ENCODE measurements around the gene PRKAG2.

PRKAG2 gene

DNA sequence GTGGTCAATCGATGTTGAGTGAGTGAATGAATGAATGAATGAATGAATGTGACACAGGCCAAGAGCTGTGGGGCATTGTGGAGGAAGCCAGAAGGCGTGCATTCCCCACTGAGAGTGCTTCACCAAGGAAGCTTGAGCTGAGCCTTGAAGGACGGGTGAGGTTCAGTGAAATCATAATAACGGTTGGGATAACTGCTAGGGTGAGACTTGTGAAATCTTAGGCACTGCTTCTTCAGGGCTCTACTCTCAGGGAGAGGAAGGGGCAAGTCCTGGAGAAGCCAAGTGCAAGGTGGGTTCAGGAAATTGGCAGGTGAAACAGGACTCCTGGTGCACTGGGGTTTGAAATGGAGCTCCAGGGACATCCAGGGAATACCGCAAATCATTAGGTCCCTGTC, 23.7 kb upstream of the PRKAG2 start:
- no peak for DNase-seq

DNA sequence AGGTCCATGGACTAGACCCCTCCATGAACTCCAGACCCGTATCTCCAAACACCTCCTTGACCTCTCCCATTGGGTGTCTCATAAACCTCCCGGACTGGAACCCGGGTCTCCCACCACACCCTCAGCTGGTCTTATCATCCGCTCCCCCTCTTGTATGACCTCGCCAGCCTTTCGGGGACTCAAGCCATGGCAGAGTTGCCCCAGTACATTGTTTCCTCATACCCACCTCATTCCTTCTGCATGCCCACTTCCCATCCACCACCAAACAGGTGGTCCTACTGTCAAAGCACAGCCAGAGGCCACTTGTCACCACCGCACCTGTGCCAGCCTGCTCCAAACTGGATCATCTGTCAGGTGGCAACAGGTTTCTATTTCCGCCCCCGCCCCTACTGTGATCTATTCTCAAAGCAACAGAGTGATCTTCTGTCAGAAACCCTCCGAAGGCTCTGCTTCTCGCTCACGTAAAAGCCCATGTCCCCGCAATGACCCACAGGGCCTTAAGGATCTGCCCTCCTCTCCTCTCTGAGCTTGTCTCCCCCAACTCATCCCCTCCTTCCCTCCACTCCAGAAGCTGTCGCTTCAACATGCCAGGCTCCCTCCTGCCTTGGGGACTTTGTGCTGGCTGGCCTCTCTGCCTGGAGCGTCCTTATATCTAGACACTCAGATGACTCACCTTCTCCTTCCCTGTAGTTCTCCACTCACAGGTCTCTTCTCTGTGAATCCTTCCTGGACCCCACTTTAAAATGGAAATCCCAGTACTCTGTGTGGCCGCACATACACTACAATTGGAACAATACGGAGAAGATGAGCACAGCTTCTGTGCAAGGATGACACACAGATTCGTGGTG, 22.8 kb upstream of the PRKAG2 start:
- DNase-seq: no peak

GRCh38 chr7:151897951-151898686, 21.2 kb upstream of the PRKAG2 start:
- no peak for DNase-seq

DNA sequence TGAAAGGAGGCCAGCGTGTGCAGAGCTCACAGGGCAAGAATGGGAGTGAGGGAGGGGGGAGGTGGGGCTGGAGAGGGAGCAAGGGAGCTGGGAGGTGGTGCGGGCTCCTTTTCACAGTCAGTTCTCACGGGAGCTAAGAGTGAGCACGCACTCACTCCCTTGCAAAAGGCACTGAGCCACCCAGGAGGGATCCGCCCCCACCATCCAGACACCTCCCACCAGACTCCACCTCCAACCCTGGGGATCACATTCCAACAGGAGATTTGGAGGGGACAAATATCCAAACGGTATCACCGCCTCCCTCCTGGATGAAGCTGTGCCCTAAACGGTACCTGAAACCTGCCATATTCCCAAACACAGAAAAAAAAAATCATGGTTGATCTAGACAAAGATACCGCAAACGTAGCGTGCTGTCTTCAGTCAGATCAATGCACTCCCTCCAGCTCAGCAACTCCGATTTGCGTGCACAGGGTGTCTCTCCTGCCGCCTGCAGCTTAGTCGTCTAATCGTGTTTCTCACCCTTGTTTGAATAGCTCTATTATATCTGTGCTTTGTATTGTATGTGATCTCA, 20.3 kb upstream of the PRKAG2 start:
- no peak for DNase-seq

DNA sequence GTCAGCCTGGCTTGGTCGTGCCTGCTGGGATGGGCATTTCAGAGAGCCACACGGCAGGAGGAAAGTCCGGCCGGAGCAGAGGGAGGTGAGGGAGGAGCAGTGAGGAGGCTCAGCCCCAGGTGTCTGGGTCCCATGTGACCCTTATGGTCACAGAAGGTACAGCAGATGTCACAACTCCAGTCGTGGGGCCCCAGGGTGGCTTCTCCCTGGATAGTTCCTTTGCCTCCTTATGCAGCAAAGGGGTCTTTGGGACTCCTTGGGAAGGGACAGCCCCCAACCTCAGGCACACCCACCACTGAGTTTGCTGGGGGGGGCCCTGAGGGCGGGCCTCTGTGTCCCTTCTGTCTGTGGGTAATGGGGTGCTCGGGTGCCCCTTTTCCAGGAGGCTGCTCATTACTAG, 19.6 kb upstream of the PRKAG2 start:
- no peak for DNase-seq

DNA sequence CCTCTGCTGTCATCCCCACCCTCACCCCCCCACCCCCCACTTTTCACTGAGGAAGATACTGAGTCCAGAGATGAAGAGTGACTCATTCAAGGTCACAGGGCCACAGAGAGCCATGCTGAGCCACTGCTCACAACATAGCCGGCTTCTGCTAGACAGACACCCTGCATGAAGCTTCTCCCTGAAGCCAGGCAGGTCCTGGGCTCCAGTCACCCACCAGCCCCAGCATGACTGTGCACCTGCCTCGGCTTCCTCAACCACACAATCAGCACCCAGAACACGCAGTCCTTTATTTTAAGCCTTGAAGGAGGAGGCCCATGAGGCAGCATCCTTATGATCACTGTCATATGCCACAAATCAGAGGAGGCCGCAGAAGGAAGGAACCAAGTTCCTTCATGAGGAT, 19.2 kb upstream of the PRKAG2 start:
- no peak for DNase-seq

DNA sequence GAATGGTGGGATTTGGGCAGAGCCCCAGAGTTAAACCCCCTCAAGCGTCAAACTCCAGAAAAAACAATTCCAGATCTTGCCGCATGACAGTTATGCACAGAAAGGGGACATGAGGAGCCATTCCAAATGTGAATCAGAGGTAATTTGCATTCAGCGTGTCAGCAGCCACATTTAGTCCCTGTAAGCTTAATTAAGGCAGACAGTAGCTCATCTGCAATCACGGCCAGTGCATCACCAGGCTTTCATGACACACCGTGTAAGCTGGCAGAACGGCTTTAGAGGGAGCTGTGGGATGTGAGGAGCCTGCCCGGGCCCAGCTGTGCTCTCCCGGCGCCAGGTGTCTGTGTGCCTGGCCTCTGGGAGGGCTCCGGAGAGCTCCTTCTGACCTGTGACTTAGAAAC, 18.7 kb upstream of the PRKAG2 start:
- no peak for DNase-seq

GRCh38 chr7:151895008-151895630, 18.2 kb upstream of the PRKAG2 start:
- no peak for DNase-seq

GRCh38 chr7:151894111-151895007, 17.4 kb upstream of the PRKAG2 start:
- DNase-seq: no peak

DNA sequence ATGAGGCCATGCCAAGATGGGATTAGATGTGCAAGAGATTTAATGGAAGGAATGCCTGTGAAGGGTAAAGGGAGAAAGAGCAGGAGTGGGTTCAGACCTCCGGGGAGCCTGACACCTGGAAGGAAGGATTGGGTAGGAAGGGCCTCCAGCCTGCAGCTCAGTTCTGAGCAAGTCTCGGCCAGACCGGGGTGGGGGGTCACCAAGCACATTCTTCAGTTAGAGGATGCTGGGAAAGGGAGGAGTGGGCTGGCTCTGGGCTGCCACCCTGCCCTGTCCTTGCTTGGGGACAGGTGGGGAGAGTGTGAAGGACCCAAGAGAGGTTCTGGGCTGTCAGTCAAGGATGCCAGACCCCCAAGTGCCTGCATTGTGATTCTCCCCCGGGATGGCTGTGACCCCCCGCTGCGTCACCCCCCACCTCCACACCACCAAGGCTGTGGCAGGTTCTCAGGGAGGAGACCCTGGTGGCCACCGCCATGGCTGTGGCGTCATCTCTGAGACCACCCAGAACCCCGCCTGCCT, 16.5 kb upstream of the PRKAG2 start:
- DNase-seq: no peak

DNA sequence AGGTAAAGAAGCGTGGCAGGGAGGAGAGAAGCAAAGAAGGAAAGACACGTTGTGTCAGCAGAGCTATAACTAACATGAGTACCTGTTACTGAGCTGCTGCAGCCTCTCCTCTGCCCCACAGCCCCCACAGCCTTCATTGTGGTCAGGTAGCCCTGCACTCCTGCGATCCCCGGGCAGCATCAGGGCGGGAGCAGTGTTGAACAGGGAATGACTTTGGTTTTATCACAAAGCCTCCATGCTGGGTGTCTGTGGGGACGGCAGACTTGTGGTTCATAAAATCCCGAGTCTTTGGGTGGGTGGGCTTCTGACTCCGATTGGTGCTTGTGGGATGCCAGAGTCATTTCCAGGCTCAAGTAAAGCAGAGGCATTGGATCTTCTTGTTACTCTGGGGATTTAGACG, 14.8 kb upstream of the PRKAG2 start:
- DNase-seq: no peak

GRCh38 chr7:151891182-151891581, 14.3 kb upstream of the PRKAG2 start:
- DNase-seq: no peak

- peak; percentile 46 for DNase-seq
These were observed 13.6 kb upstream of the PRKAG2 start for GRCh38 chr7:151890355-151891004.

DNA sequence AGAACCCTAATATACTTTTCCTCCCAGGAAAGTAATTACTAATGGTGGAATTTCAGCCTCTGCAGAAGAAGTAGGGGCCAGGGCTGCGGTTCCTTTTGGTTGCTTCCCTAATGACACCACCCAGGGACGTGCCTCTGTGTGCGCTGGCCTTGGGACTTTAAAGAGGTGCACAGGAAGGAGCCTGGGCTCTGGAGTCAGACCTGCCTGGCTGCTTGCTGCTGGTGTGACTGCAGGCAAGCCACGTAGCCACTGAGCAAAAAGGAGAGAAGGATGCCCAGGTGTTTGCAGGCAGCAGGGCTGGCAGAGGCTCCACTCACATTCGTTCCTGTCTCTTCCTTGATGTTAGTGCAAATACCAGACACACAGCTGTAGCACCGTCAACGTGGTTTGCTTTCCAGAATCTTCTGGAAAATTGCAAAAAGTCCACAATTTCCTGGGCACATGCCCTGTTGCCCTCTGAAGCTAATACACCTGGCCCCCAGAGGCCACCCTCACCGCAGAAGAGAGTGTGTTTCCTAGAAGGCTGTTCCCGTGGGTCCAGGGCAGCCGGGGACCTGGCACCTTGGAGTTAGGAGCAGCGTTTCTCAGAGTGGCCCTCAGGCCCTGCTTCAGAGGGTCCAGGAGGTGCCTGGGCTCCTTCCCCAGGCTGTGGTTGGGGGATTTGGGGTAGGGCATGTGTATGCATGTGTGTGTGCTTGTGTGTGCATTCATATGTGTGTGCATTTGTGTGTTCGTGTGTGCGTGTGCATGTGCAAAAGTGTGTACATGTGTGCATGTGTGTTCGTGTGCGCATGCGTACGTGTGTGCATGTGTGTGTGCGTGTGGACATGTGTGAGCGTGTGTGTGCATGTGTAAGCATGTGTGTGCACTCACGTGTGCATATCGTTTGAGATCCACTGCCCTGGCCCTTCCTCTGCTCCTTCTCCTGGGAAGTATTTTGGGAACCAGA, 12.8 kb upstream of the PRKAG2 start:
- no peak for DNase-seq

- no peak for DNase-seq
These were observed 11.5 kb upstream of the PRKAG2 start for GRCh38 chr7:151888079-151889067.

- no peak for DNase-seq
These were observed 9.9 kb upstream of the PRKAG2 start for GRCh38 chr7:151886783-151887182.

GRCh38 chr7:151885202-151885580, 8.3 kb upstream of the PRKAG2 start:
- DNase-seq: no peak

GRCh38 chr7:151884312-151885201, 7.6 kb upstream of the PRKAG2 start:
- no peak for DNase-seq
